Measurements from ENCODE around the gene EPB41L3. TPM values are rescaled to one million over a fixed set of nuclear protein-coding genes. Genes with fewer than 3 reads are reported as not detected.

The EPB41L3 gene
- polyA plus RNA-seq, 3 donors, result 25.2 to 56.6 (median 51.3) TPM

DNA sequence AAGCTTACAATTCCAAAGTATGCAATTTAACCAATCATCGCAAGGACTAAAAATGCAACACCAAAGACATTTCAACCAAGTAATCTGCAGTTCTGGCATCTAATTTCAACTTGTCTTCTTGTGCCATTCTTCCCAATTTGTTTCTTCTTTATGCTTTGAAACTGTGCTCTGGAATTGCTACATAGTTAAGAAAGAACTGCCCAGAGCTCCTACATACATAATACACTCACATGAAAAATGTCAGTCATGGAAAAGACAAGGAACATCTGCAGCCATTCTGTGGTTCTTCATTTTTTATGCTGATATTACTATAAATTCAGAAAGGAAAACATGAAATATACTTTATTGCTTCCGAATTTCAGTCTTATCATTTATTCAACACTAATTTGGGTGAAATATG lies 4.4 kb downstream of the EPB41L3 start:
- intact Hi-C loops (cut with micrococcal nuclease), result no loop called here
- TF ChIP-seq, protein P1, sequence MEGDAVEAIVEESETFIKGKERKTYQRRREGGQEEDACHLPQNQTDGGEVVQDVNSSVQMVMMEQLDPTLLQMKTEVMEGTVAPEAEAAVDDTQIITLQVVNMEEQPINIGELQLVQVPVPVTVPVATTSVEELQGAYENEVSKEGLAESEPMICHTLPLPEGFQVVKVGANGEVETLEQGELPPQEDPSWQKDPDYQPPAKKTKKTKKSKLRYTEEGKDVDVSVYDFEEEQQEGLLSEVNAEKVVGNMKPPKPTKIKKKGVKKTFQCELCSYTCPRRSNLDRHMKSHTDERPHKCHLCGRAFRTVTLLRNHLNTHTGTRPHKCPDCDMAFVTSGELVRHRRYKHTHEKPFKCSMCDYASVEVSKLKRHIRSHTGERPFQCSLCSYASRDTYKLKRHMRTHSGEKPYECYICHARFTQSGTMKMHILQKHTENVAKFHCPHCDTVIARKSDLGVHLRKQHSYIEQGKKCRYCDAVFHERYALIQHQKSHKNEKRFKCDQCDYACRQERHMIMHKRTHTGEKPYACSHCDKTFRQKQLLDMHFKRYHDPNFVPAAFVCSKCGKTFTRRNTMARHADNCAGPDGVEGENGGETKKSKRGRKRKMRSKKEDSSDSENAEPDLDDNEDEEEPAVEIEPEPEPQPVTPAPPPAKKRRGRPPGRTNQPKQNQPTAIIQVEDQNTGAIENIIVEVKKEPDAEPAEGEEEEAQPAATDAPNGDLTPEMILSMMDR (IDR thresholded peaks at IDR 0.05), result no peak
- peaks cover 4 to 7% of the 10 kb centered on the region in 2 donors for H3K36me3 Mint-ChIP-seq
- H3K27me3 ChIP-seq (ENCODE audit: control insufficient read depth in 2 of 2, insufficient read depth in 2 of 2, low read length in 2 of 2), result peaks cover 0 to 7% of the 10 kb centered on the region in 2 donors
- no peak overlapping the region for H3K9ac ChIP-seq (ENCODE audit: insufficient read depth, low read length, poor library complexity, severe bottlenecking)
- no peak overlapping the region for H3K4me2 ChIP-seq (replicated peaks; ENCODE audit: extremely low read depth, low read length, poor library complexity, severe bottlenecking)
- 100% methylated on average over 1 of the region's 2 CpGs for WGBS (ENCODE audit: insufficient coverage)
- peaks cover 8 to 21% (median 19%) of the 10 kb centered on the region in 3 donors for H3K27me3 Mint-ChIP-seq (ENCODE audit: low read depth in 3 of 3)
- H3K27ac Mint-ChIP-seq, result no peak overlapping the region
- H3K27ac ChIP-seq (ENCODE audit: low read depth in 1 of 2, low read length in 2 of 2), result no peak overlapping the region
- H3K36me3 ChIP-seq (replicated peaks in 1 of 2; ENCODE audit: control insufficient read depth in 1 of 2, insufficient read depth in 2 of 2, low read length in 2 of 2), result no peaks in the 10 kb centered on the region
- H4K20me1 ChIP-seq (ENCODE audit: insufficient read depth, low read length), result peaks cover 83% of the 10 kb centered on the region
- H2AFZ ChIP-seq (ENCODE audit: insufficient read depth, low read depth, low read length, poor library complexity, severe bottlenecking), result no peak overlapping the region
- H3K4me1 ChIP-seq (ENCODE audit: control insufficient read depth in 1 of 2, insufficient read depth in 2 of 2, low read length in 2 of 2), result peaks cover 17 to 22% of the 10 kb centered on the region in 2 donors
- H3K9me3 ChIP-seq (replicated peaks in 1 of 2; ENCODE audit: control insufficient read depth in 1 of 2, insufficient read depth in 1 of 2, low read length in 2 of 2), result no peaks in the 10 kb centered on the region
- peaks cover 78% of the 10 kb centered on the region for H3K79me2 ChIP-seq (ENCODE audit: insufficient read depth, low read length)
- no peak overlapping the region for H3K4me3 ChIP-seq (replicated peaks in 1 of 3; ENCODE audit: low read depth in 2 of 3, low read length in 3 of 3)
- H3K9me3 Mint-ChIP-seq, result no peaks in the 10 kb centered on the region
- DNase-seq, result no peak
- peak overlapping the region in 1 of 2 donors; percentile 0 for H3K4me3 Mint-ChIP-seq
- peaks cover 32% of the 10 kb centered on the region for H3K4me1 Mint-ChIP-seq

DNA sequence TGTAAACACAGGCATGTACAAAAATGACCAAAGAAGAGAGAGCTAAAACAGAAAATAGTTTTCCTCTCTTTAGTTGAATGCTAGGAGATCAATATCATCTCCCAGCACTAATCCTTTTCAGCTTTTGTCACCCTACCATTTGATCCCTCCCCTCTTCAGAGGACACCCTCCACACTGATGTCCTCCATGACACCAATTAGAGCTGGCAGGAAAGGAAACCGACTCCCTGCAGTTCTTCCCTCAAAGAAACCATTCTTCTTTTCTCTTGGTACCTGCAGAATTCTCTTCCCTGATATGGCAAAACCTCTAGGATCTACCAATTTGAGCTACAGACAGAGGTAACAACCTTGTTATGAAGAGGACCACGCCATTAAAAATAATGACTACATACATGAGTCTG lies 5.3 kb downstream of the EPB41L3 start:
- H3K4me3 Mint-ChIP-seq, result no peak overlapping the region
- no CpG with 5 or more reads among the region's 2 CpGs for WGBS (ENCODE audit: insufficient coverage)
- H3K4me1 ChIP-seq (ENCODE audit: control insufficient read depth in 1 of 2, insufficient read depth in 2 of 2, low read length in 2 of 2), result peaks cover 12 to 16% of the 10 kb centered on the region in 2 donors

More for the DNA sequence above, 5.3 kb downstream of the EPB41L3 start:
- H2AFZ ChIP-seq (ENCODE audit: insufficient read depth, low read depth, low read length, poor library complexity, severe bottlenecking), result no peak overlapping the region
- peaks cover 0 to 7% of the 10 kb centered on the region in 2 donors for H3K27me3 ChIP-seq (ENCODE audit: control insufficient read depth in 2 of 2, insufficient read depth in 2 of 2, low read length in 2 of 2)
- H3K36me3 ChIP-seq (replicated peaks in 1 of 2; ENCODE audit: control insufficient read depth in 1 of 2, insufficient read depth in 2 of 2, low read length in 2 of 2), result no peaks in the 10 kb centered on the region
- H3K4me3 ChIP-seq (replicated peaks in 1 of 3; ENCODE audit: low read depth in 2 of 3, low read length in 3 of 3), result no peak overlapping the region
- H3K4me1 Mint-ChIP-seq, result peaks cover 28% of the 10 kb centered on the region
- no peak overlapping the region for H3K27ac ChIP-seq (ENCODE audit: low read depth in 1 of 2, low read length in 2 of 2)
- H3K36me3 Mint-ChIP-seq, result peaks cover 4 to 8% of the 10 kb centered on the region in 2 donors
- H3K9ac ChIP-seq (ENCODE audit: insufficient read depth, low read length, poor library complexity, severe bottlenecking), result no peak overlapping the region
- no peak overlapping the region for H3K27ac Mint-ChIP-seq
- intact Hi-C loops (cut with micrococcal nuclease), result no loop called here
- TF ChIP-seq, protein P1 (IDR thresholded peaks at IDR 0.05), result no peak
- no peaks in the 10 kb centered on the region for H3K9me3 Mint-ChIP-seq
- peaks cover 86% of the 10 kb centered on the region for H3K79me2 ChIP-seq (ENCODE audit: insufficient read depth, low read length)
- no peak for DNase-seq
- no peaks in the 10 kb centered on the region for H3K9me3 ChIP-seq (replicated peaks in 1 of 2; ENCODE audit: control insufficient read depth in 1 of 2, insufficient read depth in 1 of 2, low read length in 2 of 2)
- no peak overlapping the region for H3K4me2 ChIP-seq (replicated peaks; ENCODE audit: extremely low read depth, low read length, poor library complexity, severe bottlenecking)
- H4K20me1 ChIP-seq (ENCODE audit: insufficient read depth, low read length), result peaks cover 92% of the 10 kb centered on the region
- H3K27me3 Mint-ChIP-seq (ENCODE audit: low read depth in 3 of 3), result peaks cover 6 to 18% (median 16%) of the 10 kb centered on the region in 3 donors
